Middle frontal gyrus (tissue), 1 donor: Measurements from ENCODE around the gene WNT3.
"Not testable (repeated sequence)": the region's sequence is repeated elsewhere in the genome, so short reads cannot be mapped to it uniquely, and the experiment has no call there.

Experiments used
- DNase-seq: peaks from one replicate; pipeline ENCODE4 v3.0.0-alpha.2; 2015; ENCODE audit warnings: low spot score; ENCODE audit errors: extremely low spot score

WNT3 gene, protein sequence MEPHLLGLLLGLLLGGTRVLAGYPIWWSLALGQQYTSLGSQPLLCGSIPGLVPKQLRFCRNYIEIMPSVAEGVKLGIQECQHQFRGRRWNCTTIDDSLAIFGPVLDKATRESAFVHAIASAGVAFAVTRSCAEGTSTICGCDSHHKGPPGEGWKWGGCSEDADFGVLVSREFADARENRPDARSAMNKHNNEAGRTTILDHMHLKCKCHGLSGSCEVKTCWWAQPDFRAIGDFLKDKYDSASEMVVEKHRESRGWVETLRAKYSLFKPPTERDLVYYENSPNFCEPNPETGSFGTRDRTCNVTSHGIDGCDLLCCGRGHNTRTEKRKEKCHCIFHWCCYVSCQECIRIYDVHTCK

DNA sequence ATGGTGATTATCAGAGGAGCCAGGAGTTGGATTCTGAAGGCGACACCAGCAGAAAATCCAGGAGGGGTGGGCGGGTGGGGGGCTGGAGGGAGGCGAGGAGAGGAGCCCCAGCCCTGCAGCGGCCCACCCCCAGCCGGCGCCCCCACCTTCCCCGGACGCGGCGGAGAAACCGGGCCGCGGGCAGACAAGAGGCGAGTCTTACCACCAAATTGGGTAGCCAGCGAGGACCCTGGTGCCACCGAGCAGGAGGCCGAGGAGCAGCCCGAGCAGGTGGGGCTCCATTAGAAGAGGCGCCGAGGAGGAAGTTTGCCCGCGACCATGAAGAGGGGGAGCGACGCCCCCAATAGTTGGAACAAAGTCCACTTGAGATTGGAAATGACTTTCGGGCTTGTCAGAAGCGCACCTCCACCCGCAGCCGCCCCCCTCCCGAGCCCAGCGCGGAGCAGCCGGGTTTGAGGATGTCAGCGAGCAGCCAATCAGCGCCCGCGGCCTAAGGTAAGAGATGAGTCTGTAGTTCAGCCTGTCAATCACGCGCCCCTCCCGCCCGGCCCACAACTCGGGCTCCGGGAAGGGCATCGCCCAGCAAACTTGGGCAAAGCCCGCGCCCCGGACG lies at the start of gene WNT3:
Gene WNT3 (minus strand): TSS at position 377 of the 613 bp plus-strand sequence. CDS start 95 bp downstream, at position 282.
- no peak for DNase-seq

DNA sequence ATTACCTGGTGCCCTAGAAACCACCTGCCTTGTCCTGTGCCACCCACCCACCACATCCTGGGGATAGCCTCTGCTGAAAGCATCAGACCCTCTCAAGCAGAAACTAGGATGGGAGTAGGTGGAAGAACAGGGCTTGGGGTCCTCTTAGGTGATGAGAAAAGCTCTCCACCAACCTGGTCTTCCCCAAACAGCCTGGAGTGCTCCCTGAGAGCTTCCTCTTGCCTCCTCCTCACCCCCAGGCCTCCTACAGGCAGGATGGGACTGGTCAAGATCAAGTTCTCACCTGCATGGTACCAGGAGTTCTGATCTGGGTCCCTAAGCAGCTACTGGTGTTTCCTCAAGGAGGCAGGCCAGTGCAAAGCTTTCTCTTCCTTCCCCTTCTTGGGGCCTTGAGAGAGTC lies 48.3 kb upstream of the WNT3 start:
- no peak for DNase-seq

DNA sequence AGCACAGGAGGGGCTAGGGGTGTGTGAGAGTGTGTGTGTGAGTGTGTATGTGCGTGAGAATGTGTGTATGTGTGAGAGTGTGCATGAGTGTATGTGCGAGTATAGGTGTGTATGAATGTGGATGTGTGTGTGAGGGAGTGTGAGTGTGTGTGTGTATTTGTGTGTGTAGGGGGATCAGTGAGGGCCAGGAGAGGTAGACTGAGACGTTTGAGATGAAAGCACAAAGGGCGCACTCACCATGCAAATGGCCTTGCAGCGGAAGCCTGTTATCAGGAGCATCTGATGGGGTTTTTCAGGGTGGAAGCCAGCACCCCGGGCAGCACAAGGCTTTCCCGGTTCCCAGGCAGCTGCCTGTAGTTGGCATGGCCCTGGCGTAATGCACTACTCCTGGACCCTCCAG lies 47.8 kb upstream of the WNT3 start:
- no peak for DNase-seq

DNA sequence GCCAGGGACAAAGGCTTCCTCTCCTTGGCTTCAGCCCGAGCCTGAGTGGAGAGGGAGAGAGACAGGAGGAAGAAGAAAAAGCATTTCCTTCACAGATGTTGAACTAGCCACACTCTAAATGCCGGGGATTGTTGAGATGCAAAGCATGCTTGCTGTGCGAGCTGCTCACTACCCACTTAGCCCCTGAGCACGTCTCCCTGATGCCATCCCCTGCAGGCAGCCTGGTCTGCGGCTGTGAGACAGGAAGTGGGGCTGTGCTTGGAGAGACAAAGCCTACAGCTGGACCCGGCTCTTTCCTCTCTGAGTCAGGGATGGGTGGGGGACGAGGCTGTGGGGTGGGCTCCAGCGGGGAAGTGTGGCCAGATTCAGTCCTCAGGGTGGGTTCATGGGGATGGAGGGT lies 46.6 kb upstream of the WNT3 start:
- DNase-seq = no peak

DNA sequence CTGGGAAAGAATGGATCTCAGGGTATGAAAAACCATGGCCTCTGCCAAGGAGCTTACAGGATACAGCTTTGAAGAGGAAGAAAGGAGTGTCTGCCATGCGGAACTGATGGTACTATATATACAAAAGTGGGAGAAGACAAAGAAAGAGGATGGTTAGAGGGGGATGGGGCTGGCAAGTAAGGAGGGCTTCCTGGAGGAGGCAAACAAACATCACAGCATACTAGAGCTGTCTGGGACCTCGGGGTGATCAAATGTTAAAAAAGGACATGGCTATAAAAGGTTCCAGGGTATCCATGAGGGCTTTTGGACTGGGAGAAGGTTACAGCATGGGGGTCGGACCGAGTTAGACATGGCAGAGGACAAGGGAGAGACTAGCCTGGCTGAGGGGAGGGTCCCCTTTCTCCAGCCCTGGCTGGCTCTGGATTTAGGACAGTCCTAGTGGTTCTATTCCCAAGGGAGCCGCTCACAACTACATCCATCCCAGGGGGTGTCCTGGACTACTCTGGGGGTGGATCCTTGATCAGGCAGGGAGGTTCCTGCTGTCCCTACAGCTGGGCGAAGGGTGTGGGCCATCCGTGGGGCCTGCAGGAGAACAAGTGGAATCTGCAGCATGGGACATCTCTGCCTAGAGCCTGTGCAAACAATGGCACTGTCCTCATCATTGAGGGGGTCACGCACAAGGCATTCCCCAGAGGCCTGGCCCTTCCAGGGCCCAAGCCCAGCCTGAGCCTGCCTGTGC lies 45.1 kb upstream of the WNT3 start:
- no peak for DNase-seq

DNA sequence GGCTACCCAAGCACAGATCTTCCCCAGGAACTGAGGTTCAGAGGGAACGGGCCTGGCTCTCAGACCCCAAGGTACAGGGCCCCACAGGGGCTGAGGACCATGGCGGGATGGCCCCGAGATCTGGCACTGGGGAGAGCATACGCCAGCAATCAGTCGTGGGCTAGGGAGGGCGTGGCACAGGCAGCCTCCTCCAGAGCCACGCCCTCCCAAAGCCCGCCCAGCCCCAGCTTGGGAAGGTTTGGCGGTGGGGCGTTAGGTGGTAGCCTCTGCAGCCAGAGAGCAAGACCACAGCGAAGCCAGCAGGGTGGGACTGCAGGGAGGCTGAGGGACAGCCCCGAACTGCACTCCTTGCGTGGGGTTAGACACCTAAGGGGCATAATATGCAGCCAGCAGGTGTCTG lies 44.5 kb upstream of the WNT3 start:
- no peak for DNase-seq

DNA sequence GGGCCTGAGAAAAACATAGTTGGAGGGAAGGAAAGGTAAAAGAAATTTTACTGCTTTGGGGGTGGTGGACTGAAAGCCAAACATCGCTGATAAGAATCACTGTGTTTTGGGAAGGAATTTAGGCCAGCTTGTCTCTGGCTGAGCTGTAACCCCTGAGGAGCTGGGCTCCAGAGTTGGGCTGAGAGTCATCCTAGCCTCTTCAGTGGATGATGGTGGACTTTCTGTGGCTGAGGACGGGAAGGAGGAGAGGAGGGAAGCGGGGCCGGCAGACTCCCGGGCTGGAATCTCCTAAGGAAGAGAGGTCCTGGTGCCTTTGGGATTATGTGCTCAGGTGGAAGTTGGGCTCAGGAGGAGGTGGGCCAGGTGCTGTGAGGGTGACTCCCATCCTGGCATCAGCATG lies 41.5 kb upstream of the WNT3 start:
- no peak for DNase-seq

DNA sequence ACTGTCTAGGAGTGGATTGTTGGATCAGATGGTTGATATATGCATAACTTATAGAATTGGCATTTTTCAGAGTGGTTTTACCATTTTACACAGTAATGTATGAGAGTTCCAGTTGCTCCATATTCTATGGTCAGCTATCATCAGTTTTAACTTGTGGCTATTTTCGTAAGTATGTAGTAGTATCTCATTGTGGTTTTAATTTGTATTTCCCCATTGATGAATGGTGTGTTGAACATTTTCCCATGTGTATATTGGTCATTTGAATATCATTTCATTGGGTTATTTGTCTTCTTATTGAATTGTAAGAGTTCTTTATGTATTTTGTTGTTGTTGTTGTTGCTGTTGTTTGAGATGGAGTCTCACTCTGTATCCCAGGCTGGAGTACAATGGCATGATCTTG lies 39.1 kb upstream of the WNT3 start:
- DNase-seq = no peak

DNA sequence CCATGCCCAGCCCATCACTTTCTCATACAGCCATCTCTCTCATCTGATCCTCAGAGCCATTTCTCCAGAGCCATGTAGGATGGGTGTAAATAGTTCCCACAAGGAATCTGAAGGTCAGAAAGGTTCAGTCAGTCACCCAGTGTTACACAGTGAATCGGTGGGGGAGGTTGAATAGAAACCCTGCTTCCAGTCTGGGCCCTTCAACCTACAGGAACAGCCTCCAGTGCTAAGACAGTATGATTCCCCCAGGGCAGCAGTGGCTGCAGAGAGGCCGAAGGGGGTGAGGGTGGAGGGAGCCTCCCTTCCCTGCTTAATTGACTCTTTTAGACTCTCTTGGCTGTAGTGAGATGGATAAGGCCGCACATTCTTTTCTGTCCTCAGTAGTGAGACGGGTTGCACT lies 36.5 kb upstream of the WNT3 start:
- DNase-seq = no peak

DNA sequence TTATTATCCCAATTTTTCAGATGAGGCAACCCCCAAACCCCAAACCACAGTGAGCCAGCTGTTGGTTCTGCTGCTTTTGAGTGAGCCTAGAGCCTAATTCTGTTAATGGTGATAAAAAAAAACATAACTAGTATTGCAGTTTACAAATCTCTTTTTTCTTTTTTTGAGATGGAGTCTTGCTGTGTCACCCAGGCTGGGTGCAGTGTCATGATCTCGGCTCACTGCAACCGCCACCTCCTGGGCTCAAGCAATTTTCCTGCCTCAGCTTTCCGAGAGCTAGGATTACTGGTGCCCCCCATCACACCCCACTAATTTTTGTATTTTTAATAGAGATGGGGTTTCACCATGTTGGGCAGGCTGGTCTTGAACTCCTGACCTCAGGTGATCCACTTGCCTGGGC lies 36.0 kb upstream of the WNT3 start:
- no peak for DNase-seq

DNA sequence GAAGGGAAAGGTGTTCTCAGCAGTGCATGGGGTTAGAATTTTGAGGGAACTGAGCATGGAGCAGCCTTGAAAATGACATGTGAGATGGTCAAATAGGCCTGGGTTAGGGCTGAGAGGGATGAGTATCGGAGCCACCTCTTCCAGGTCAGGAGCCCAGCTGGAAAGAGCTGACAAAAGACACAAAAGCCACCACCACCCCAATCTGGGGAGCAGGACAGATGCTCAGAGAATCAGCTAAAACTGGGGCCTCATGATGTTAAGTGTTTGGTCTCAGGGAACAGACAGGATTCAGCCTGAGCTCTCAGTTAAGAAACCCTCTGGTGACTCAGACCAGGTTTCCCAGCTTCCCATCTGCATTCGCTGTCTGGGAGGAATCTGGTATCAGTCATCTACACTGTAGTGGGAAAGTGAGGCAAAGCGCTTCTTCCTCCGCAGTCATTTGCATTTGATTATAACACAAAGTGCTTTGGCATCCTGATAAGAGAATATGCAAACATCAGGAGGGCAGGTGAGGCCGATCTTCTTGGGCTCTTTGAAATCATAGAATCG lies 35.5 kb upstream of the WNT3 start:
- no peak for DNase-seq

DNA sequence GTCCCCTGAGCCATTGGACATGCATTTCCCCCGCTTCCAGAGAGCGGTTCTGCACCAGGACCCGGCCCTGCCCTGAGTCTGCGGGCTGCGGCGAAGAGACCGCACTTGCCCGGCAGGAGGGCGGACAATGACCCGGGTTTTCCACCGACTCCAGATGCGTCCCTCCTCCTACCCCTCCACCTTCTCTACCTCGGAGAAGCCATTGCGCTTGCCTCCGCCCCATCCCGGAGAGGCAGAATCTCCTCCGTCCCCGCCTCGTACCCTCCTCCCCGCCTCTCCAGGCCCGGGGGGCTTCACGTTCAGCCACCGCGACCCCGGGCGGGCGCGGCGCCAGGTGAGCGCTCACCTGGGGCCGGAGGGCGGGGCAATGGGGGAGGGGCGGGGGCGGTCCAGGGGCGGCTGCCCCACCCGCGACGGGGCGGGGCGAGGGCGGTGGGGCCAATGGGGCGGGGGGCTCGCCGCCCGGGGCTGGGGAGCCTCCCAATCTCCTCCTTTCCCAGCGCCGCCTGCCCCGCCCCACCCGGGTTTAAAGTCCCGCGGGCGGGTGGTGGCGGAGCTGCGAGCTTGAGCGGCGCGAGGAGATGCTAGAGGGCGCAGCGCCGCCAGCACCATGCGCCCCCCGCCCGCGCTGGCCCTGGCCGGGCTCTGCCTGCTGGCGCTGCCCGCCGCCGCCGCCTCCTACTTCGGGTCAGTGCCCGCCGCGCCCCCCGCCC lies 32.7 kb upstream of the WNT3 start, which contains the start of gene WNT9B:
Gene WNT9B (plus strand): TSS at position 555 of the 713 bp plus-strand sequence. CDS start 56 bp downstream, at position 611.
- DNase-seq = no peak

DNA sequence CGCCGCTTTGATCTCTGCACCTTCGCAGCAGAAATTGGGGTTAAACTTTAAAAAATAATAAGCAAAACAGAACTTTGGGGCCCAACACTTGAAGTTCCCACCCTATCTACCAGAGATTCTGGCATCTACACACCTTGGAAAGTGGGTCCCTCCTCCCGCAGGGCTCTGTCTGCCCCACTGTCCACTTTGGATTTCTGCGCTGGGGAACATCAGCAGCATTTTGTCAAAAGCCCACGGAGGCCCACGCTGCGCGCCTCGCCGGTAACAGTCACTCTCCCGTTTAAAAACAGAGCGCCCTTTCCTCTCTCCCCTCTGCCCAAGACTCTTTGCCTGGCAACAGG lies 32.2 kb upstream of the WNT3 start:
- no peak for DNase-seq

DNA sequence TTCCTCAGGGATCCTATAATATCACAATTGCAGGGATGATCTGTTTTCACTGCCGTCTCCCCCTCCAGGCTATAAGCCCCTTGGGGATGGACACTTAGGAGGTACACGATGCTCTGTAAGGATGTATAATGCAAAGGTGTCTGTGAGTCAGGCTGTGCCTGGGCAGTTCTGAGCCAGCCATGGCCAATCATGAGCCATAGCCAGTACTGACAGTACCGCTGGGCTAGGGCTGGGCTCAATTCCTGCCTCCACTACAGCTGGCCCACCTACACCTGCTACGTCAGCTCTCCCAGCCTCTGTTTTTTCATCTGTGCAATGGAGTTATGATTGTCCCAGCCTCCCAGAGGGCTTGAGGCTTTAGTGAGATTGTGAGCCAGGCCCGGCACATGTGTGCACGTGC lies 30.0 kb upstream of the WNT3 start:
- no peak for DNase-seq

DNA sequence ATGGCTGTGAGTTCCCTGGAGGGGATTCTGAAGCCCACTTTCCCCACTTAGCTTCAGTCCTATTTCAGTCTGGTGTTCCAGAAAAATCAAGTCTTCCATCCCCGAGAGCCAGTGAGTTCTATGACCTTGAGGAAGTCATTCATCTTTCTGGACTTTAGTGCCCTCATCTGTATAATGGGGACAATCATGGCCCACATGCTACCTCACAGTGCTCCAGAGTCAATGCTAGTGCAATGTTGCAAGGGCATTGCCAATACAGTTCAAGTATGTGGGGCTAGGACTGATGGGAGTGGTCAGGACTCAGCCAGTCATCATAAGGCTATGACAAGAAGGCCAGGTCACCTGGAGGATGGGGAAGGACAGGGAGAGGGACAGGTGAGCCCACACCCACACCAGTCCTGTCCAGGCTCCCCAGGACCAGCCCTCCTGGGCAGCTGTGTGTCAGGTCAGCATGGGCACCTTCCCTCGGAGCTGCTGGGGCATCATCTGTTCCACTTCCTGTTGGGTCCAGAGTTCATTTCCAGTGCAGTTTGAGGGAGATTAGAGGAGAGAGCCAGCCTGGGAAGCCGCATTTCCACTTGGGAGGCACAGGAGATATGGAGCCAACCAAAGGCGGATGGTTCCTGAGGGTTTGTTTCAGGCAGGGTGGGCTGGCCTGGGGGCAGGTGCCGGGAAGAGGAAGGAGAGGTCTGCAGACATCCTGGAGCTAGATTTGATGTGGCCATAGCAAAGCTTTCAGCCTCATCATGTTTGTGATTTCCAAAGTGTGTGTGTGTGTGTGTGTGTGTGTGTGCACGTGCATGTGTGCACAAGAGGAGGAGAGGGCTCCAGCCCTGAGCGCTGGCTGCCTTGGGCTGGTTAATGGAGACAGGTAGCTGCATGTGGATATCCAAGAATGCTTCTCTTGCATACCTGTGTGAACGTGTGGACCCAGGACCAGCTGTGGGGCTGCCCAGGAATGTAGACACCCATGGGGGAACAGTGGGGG lies 29.0 kb upstream of the WNT3 start:
- no peak for DNase-seq

DNA sequence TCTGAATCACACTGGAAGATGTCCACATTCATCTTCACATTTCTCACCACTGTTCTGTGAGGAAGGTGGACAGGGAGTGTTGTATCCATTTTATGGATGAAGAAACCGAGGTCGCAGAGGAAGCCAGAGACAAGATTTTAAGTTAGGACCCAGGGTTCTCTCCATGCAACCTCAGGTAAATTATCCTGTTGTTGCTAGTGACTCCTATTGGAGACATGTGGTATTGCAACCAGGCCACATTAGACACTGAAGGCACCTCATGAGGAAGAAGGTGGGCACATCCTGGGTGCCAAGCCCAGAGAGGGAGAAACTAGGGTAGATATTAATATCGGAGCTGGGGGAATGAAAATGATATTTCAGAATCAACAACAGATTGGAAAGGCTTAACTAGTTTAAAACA lies 24.3 kb upstream of the WNT3 start:
- no peak for DNase-seq

DNA sequence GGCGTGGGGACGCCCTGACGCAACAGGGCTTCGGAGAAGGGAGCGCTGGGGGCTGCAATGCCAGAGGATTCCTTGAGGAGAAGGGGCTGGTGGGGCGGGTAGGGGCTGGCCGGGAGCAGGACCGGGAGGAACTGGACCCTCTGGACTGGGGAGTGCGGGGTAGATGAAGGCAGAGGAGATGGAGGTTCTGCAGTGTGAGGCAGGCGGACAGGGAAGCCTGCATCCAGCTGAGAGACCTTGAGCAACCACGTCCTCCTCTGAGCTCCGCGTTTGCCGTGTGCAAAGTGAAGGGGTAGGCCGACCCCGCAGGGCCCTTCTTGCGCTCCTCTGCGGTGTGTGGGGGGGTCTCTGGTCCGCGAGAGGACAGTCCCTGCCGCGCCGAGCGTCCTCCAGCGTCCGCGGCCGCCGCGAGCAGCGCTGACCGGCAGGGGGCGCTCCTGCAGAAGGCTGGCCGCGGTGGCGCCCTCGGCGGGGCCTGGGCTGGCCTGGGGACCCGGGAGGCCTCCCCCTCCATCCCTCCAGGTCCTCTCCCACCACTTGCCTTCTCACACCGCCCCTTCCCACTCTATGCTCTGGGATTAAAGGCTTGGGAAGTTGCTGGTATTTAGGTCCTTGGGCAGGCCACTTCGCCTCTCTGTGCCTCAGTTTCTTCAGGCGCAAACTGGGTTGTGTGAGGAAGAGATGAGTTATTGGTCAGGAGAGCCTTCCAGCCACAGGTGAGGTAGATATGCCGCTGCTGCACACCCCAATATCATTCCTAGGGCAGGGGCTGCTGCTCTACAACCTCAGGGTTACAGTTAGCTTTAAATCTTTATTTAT lies 23.3 kb upstream of the WNT3 start:
- no peak for DNase-seq

DNA sequence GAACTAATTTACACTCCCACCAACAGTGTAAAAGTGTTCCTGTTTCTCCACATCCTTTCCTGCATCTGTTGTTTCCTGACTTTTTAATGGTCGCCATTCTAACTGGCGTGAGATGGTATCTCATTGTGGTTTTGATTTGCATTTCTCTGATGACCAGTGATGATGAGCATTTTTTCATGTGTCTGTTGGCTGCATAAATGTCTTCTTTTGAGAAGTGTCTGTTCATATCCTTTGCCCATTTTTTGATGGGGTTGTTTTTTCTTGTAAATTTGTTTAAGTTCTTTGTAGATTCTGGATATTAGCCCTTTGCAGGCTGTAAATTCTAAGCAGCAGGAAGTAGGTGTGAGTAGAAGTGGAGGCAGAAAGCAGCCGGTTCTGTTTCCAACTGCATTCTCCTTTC lies 22.1 kb upstream of the WNT3 start:
- DNase-seq = not testable (repeated sequence)

DNA sequence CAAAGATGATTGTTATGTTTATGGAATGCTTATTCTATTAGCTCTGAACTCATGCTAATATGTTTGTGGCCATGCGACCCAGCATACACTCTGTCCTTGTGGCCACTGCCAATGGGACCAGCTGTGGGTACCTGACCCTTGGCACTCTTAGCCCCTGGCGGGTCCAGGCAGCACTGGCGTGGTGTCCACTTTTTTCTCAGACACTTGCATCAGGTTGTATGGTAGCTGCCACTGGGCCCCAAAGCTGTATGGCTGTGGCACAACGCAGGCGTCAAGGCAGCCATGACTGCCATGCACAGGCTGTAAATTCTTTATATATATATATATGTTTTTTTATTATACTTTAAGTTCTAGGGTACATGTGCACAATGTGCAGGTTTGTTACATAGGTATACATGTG lies 20.7 kb upstream of the WNT3 start:
- no peak for DNase-seq

DNA sequence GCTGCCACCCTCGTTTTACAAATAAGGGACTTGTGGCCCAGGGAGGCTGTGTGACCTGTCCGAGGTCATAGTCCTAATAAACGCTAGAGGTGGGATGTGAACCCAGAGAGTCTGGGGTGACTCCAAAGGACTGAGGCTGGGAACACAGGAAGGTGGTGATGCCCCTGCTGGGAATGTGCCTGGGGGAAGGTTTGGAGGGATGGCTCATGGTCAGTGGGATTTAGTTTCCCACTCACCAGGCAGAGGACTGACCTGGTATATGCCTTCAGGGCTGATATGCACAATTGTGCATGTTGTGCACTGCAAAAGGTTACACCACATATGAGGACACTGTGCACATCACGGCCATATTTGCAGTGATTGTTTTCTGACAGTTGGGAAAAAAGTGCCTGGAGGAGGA lies 19.0 kb upstream of the WNT3 start:
- DNase-seq = no peak
